HG03095 (cell line): ENCODE measurements around the gene SCAMP5.
A peak's percentile ranks its signal among the peaks of the same experiment; 100 is the strongest.

Source experiments
- ATAC-seq: cut with Tn5 transposase; IDR thresholded peaks from one replicate; pipeline ENCODE4 v1.9.1; 2021; ENCODE audit warnings: moderate library complexity; ENCODE audit not compliant: unreplicated experiment

The SCAMP5 gene, protein sequence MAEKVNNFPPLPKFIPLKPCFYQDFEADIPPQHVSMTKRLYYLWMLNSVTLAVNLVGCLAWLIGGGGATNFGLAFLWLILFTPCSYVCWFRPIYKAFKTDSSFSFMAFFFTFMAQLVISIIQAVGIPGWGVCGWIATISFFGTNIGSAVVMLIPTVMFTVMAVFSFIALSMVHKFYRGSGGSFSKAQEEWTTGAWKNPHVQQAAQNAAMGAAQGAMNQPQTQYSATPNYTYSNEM

DNA sequence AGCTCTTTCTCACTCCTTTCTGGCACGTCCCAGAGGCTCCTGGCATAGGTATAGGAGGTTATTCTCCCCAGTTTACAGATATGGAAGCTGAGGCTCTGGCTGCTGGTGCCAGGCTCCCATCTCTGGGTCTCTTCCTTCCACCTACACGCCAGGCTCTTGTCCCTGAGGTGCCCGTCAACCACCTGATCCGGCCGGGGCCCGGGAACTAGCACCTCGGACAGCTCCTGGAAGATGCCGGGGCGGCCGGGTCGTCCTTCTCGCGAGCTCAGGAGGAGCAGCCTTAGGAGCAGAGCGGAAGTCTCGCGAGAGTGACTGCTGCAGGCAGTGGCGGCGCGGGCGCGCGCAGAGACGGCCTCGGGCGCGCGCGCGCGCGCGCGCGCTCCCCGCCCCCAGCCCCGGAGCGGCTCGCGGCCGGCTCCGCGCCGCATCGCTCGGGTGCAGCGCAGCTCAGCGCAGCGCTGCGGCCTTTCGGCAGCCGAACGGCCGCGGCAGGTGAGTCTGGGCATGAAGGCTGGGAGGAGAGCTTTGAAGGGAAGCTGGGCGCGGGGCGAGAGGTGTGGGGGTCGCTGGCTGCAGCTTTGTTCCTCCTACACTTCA lies at the start of gene SCAMP5:
Gene SCAMP5, plus strand, starts transcription at position 382 of the 597 bp plus-strand sequence. CDS start 16,277 bp downstream, outside the sequence.
- ATAC-seq, result peak; percentile 65

DNA sequence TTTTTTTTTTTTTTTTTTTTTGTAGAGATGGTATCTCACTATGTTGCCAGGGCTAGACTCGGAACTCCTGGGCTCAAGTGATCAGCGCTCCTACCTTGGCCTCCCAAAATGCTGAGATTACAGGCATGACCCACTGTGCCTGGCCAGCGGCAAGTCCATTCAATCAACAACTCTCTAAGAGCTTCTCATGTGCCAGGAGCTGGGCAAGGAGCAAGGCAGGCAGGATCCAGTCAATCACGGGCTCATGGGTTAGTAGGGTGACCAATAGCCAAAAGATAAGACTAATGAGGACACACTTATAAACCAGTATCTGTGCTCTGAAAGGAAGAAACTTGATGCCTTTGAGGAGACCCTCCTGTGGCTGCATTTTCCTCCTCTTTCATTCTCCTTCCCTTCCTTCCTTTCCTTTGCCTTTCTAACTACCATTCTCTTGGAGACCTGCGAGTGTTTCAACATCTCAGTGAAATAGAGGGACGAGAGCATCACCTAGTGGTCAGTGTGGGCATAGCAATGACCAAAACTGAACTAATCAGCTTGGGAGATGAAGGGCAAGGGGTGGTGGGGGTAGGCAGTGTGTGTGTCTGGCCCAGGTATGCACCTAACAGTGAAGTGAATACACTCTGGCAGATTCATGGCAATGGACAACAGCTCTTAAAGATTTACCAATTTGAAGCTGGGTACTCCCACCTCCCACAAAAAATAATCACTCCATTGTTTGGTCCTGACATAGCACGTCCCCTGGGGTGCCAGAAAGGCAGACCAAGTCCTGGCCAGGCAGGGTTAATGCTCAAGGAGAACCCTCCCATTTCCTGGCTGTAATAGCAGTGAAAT lies 45.1 kb upstream of the SCAMP5 start:
- no peak for ATAC-seq

DNA sequence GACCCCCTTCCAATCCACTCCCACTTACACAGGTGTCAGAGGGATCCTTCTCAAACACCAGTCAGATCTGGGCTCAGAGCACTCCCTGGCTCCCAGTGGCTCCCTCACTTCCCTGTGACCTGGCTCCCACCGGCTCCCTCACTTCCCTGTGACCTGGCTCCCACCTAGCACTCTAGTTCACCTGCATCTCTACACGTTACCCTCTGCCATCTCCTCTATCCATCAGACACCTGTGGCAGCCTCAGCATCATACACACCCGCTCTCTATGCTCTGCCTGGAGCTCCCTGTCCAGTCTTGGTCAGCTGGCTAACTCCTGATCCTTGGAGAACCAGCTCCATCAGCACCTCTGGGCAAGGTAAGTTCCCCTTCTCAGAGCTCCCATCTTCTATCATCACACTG lies 44.4 kb upstream of the SCAMP5 start:
- ATAC-seq, result no peak

DNA sequence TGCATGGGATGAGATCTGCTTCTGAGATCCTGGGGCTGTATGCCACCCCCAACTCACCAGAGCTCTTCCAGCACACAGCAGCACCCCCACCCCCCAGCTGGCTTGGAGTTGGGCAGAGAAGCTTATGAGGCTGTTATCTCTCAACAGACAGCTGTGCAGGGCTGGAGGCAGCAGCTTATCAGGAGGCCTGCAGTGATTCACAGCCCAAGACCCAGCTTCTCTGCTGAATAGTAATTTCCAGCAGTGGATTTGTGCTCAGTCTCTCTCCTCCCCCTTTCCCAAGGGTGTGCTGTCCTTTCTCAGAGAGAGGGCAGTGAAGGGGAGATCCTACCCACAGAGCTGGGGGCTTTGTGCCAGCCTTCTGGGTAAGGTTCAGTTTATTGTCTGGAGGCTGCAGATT lies 40.8 kb upstream of the SCAMP5 start:
- no peak for ATAC-seq

DNA sequence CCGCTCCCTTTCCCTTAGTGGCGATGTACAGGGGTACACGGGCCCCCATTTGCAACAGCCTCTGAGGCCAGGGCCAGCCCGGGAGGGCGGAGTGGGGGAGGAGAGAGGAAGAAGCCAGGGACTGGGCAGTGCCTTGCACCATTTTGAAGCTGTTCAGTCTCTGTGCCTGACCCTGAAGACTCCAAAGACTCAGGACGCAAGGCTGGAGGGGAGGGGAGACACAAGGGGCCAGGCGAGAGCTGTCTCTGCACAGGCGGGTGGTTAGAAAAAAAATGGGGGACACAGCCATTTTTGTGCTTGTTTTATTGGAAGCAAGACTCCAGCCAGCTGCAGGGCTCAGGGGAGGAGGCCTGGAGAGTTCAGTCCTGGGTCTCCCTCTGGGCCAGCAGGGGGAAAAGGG lies 40.3 kb upstream of the SCAMP5 start:
- ATAC-seq, result no peak

DNA sequence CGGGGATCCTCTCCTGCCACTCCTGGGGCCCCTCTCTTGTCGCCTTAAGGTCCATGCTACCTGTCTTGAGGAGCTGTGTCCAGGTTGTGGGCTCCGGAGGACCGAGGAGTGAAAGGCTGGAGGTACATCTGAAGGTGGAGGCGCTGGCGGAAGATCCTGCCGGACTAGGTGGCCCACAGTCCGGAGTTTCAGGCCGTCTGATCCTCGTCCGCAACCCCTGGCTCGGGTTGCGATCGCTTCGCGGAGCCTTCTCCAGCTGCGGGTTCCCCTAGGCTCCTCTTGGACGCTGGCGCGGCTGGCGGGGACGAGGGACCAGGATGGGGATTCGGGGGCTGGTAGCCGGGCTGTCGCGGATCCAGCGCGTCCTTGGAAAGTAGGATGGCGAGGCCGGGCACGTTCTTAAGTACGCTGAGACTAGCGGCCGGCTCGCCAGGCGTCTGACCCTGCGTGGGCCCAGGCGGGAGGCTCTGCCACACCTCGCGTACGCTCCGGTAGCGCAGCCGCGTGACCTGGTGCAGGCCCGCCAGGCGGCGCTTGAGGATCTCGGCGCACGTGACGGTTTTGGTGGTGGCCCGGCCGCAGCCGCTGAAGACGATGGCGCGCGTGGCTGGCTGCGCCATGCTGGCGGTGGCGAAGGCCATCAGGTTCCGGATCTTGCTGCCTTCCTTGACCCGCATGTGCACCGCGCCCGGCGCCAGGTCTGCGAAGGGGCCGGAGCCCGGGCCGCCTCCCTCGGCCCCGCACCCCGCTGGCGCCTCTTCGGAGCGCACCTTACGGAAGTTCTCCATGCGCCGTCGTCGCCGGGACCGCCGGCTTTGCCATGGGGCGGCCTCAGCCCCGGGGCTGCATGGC lies 39.3 kb upstream of the SCAMP5 start:
- peak; percentile 50 for ATAC-seq

DNA sequence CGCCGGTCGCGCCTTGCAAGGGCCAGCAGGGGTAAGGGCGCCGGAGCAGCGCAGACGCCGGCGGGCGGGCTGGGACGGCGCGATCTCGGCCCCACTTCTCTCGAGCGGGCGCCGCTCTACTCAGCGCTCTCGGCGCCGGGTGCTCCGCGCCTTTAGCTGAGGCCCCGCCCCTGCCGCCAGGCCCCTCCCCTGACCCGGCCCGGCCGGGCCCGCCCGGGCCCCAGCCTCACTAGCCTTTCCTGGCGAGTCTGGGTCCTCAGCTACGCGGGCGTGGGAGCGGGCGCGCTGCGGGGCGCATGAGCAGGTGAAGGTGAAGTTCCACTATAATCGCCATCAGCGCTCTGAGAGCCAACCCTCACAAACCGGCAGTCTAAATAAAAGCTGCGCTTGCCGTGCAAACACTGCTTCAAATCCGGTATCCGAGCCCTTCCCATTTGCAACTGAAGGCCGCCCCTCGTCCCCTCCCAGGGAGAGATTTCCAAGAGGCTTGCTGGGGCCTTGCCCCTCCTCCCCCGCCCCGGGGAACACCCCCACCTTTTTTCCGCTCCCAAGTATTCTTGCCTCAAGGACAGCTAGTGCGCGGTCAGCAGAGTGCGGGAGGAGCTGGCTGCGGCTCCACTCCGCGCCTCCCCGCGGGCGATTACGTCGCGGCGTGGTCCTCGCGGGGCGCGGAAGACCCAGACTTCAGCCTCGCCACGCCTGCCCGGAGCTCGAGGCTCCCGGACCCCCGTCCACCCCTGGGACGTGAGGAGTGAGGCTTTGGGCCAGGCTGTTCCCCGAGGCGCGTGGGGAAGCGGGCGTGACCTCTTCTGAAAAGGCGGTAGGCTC lies 38.5 kb upstream of the SCAMP5 start, which contains the start of gene RPP25:
Gene RPP25, minus strand, starts transcription at position 125 of the 828 bp plus-strand sequence. CDS start 189 bp downstream, outside the sequence.
- peak; percentile 81 for ATAC-seq

DNA sequence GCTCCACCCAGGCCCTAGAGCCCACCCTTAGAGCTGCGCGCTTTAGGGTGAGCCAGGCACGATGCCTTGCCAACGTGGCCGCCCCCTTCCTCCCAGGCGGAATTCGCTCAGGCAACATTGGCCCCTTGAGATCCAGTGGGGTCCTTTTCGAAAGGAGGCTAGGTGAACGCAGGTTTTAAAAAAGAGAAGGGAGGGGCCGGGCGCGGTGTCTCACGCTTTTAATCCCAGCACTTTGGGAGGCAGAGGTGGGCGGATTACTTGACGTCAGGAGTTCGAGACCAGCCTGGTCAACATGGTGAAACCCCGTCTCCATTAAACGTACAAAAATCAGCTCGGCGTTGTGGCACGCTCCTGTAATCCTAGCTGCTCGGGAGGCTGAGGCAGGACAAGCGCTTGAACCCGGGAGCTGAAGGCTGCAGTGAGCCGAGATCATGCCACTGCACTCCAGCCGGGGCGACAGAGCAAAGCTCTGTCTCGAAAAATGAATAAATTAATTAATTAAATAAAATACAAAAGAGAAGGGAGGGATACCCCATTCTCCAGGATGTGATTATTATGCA lies 37.8 kb upstream of the SCAMP5 start:
- ATAC-seq, result no peak

DNA sequence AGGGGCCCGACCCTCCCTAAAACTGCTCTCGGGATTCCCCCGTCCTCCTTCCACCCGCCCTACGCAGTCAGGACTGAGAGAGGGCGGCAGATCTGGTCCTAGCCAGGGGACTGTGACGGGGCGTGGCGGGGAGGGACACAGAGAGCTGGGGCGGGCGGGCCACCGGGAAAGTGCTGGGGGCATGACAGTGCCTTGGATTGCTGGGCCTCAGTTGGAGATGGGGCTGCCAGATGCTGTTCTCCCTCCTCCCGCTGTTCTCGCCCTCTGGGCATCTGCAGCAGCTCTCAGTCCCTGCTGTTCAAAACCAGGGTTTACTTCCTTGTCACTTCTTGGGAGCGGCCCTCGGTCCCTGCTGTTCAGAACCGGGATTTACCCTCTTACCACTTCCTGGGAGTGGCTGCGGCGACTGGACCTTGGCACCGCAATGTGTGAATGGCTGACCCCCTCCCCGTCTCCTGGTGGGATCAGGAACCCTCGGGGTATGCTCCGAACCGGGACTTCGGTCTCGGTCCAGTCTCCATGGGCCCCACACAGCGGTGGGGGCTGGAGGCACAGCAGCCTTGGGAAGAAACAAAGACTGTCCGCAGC lies 36.9 kb upstream of the SCAMP5 start:
- no peak for ATAC-seq

DNA sequence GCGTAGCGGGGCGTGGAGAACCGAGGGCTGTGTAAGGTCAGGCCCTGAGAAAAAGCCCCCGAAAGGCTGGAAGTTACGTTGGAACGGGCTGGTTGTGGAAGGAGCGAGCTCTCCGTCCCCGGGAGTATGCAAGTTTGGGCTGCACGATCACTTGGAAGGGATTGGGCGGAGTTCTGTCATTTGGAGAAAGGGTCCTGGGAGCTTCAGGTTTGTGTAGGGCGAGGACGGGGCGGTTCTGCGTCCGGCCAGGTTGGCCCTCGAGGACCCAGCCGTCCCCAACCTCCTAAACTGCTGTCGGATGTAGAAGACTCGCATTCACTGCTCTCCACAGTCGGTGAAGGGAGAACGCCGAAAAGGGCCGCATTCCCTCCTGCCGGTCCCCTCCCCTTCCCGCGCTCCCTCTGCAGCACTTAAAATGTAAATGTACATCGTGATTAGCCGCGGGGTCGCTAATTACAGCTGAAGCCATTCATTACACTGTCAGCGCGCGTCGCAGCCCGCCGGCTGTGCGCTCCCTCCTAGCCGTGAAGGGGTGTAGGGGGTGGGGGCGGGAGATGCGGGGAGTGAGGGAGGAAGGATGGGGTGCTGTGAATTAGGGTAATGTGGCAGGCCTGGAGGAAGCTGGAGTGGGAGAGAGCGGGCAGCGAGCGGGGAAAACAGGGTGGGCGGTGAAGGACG lies 36.3 kb upstream of the SCAMP5 start:
- no peak for ATAC-seq

DNA sequence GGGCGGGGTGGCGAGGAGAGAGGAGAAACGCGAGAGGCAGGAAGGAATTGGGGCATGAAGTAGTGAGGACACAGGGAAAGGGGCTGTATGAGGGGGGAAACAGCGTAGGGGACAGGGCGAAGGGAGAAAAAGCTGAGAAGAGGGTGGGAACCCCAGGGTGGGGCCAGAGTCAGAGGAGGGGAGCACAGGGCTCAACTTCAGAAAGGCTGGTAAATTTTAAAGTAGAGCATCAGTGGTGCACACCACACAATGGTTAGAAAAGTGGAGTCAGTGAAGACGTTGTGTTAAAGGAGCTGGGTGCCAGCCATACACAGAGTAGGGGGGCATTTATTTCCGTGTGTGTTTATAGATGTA lies 35.8 kb upstream of the SCAMP5 start:
- no peak for ATAC-seq

DNA sequence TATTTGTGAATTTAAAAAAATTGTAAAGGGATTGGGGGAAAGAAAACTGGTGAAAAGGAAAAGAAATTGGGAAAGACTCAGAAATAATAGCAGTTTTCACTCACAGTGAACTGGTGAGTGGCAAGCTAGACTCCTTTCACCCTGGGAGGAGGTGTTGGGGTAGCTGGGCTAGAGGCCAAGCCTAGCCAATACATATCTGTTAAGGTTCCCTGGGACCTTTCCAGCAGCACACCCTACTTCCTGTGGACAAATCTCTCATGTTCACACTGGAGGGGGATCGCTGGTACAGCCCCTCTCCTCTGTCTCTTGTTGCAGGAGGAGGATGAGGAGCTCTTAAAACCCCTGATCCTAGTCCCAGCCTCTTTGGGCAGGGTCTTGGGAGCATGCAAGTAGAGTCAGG lies 35.1 kb upstream of the SCAMP5 start:
- ATAC-seq, result no peak

DNA sequence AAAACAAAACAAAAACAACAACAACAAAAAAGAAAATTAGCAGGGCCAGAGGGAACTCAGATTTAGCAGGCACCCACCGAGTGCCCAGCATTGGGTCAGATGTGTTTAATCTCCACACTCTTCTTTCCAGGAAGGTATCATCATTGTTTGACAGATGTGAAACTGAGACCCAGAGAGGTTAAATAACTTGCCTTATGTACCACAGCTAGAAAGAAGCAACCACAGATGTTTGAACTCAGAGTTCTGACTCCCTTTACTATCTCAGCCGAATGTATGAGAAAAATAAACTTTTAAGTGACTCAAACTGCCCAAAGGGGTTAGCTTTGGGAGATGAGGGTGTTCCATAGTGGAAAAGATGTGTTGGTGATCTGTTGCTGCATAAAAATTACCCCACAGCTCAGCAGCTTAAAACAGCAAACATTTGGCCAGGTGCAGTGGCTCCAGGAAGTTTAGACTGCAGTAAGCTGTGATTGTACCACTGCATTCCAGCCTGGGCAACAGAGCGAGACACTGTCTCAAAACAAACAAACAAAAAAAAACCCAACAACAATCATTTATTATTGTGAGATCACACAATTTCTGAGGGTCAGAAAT lies 34.3 kb upstream of the SCAMP5 start:
- ATAC-seq, result no peak

DNA sequence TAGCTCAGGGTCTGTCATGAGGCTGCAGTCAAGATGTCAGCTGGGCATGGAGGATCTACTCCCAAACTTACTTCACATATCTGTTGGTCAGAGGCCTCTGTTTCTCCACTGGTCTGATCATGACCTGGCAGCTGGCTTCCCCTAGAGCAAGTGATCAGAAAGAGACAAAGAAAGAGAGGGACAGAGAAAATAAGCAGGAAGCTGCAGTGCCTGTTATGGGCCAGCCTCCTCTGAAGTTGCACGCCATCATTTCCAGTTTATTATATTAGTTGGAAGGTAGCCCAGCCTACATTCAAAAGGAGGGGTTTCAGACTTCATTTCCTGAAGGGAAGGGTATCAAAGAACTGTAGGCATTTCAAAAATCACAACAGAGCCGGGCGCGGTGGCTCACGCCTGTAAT lies 33.7 kb upstream of the SCAMP5 start:
- no peak for ATAC-seq

DNA sequence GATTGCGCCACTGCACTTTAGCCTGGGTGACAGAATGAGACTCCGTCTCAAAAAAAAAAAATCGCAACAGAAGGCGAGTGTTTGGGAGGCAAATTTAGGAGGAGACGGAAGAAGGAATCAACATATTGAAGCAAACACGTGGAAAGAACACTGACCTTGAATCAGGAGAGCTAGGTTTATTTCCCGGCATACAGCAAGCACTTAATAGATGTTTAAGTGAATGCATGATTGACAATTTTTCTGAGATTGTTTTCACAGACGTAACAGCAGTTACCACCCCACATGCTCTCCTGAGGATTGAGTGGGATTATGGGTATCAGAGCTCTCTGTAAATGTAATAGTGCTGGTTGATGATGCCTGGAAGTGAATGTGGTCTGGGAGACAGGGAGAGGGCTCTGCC lies 33.1 kb upstream of the SCAMP5 start:
- no peak for ATAC-seq

DNA sequence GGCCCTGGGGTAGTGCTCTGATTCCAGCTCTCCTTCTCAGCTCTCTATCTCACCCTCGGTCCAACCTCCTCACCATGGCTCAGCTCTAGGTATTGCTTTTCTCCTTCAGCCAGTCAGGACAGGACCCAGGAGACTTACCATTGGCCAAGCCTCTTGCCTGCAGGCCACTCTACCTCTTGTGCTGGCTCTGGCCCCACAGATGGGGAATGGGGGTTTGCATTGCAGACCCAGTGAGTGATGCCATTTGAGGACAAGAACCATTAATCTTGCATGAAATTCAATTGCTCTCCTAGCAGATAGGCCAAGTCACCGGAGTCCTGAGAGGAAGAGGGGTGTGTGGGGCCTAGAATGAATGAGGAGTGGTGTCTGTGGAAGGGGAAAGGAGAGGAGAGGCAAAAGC lies 32.7 kb upstream of the SCAMP5 start:
- ATAC-seq, result no peak

DNA sequence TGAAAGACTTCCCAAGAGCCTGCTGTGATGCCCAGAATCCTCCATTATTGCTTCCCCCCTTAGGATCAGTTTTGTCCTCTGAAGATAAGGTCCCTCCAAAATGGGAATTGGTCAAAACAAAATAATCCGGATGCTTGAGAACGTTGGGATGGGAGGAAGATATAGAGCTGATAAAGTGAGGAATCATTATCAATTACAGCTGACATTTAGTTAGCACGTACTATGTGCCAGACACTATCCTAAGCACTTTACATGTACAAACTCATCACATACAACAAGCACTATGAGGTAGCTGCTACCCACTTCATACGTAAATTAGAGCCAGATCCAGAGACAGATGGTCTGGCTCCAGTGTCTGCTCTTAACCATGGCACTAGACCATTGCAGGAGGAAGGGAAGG lies 32.1 kb upstream of the SCAMP5 start:
- ATAC-seq, result no peak

DNA sequence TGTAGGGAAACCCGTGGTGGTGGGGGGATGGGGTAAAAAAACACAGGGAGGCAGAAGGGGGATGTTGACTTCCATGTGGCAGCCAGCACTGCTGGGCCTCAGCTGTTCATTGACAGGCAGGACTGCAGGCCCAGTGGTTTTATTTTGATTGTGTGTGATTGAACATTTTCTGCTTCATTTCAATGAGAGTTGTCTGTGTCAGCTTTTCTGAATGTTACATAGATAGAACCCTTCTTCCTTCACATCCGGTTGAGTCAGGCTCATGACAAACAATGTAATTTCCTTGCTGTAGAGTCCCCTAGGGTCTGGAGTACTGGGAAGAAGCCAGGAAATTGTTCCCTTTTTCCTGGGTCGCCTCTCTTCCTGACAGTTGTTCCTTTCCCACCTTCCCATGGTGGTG lies 30.6 kb upstream of the SCAMP5 start:
- no peak for ATAC-seq

DNA sequence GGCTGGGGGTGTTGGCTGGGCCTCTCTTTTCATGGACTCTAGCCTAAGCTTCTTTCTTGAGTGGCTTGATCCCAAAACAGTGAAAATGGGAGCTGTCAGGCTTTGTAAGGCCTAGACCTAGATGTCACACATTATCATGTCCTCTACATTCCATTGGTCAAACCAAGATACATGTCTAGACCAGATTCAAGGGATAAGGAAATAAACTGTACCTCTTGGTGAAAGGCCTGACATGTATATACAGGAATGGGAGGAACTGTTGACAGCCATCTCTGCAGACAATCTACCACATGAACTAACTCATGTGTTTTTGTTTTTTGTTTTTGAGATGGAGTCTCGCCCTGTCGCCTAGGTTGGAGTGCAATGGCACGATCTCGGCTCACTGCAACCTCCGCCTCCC lies 27.7 kb upstream of the SCAMP5 start:
- no peak for ATAC-seq
